Smooth muscle cell (in vitro differentiated cells): ENCODE results near the gene CES2. TPM values are rescaled to one million over a fixed set of nuclear protein-coding genes. Genes with fewer than 3 reads are reported as not detected.

Experiments
- DNase-seq: peaks from one replicate; lab custom pipeline; 2025; ENCODE audit not compliant: unreplicated experiment; lab: John Stamatoyannopoulos, UW
- H2AFZ ChIP-seq: fragments of 200-600 bp; sonication (generic); 2 replicates; pipeline ENCODE4 v1.6.0; 2016; ENCODE audit warnings: antibody characterized with exemption, low read depth, mild to moderate bottlenecking
- H3F3A ChIP-seq: fragments of 200-600 bp; sonication (generic); 2 replicates; pipeline ENCODE4 v1.6.0; 2017; ENCODE audit warnings: antibody characterized with exemption, low read depth
- H3K27ac ChIP-seq: fragments of 200-600 bp; sonication (generic); 2 replicates; pipeline ENCODE4 v1.5.1; 2016; ENCODE audit warnings: low read depth, mild to moderate bottlenecking
- H3K27me3 ChIP-seq: fragments of 200-600 bp; sonication (generic); 2 replicates; pipeline ENCODE4 v1.6.1; 2016; ENCODE audit warnings: low read depth, mild to moderate bottlenecking
- H3K36me3 ChIP-seq: fragments of 200-600 bp; sonication (generic); 2 replicates; pipeline ENCODE4 v1.5.1; 2016; ENCODE audit warnings: low read depth
- H3K4me1 ChIP-seq: fragments of 200-600 bp; sonication (generic); 2 replicates; pipeline ENCODE4 v1.5.1; 2016; ENCODE audit warnings: low read depth
- H3K4me2 ChIP-seq: fragments of 200-600 bp; sonication (generic); 2 replicates; pipeline ENCODE4 v1.6.0; 2016; ENCODE audit warnings: mild to moderate bottlenecking
- H3K4me3 ChIP-seq: fragments of 200-600 bp; sonication (generic); 2 replicates; pipeline ENCODE4 v1.5.1; 2016; ENCODE audit warnings: mild to moderate bottlenecking
- H3K79me2 ChIP-seq: fragments of 200-600 bp; sonication (generic); 2 replicates; pipeline ENCODE4 v1.6.0; 2016; ENCODE audit warnings: low read depth, mild to moderate bottlenecking
- H3K9ac ChIP-seq: fragments of 200-600 bp; sonication (generic); 2 replicates; pipeline ENCODE4 v1.6.0; 2016; ENCODE audit warnings: low read depth
- H3K9me3 ChIP-seq: fragments of 200-600 bp; sonication (generic); replicated peaks from 2 replicates; pipeline ENCODE4 v1.5.1; 2016; ENCODE audit warnings: low read depth
- H4K20me1 ChIP-seq: fragments of 200-600 bp; sonication (generic); 2 replicates; pipeline ENCODE4 v1.6.0; 2016; ENCODE audit warnings: low read depth
- CTCF ChIP-seq: fragments of 200-600 bp; sonication (generic); IDR thresholded peaks from 2 replicates; pipeline ENCODE4 v1.5.1; 2017; ENCODE audit warnings: borderline replicate concordance, mild to moderate bottlenecking, antibody characterized with exemption; ENCODE audit not compliant: insufficient read depth, poor library complexity, severe bottlenecking
- WGBS: methylation state at CpG from one replicate; pipeline ENCODE4 v1.1.7; 2016; ENCODE audit warnings: low lambda C conversion rate; 5-methylcytosine and 5-hydroxymethylcytosine counted together
- polyA plus RNA-seq: library from polyadenylated mRNA; unstranded; fragments of >200 nt; fragmentation: Nextera tagmentation; extraction: Ambion mirVana; gene quantifications from 2 replicates; pipeline ENCODE4 v1.2.1, GENCODE V29; 2016
- total RNA-seq: library from RNA; depleted of rRNA; stranded (reverse); fragments of >200 nt; gene quantifications from 2 replicates; pipeline ENCODE4 v1.2.3, GENCODE V29; 2014

The CES2 gene
- total and polyA plus RNA-seq, 2 experiments from 2014 or later, result 12.1 to 26.9 TPM

- H2AFZ ChIP-seq, result no peak within 1 kb of the TSS
- 86% methylated on average over 7 of the region's 7 CpGs for WGBS
- peaks cover 11% of the 10 kb centered on the region for H3K27me3 ChIP-seq
- no peak for TF ChIP-seq CTCF
- no peaks in the 10 kb centered on the region for H3K36me3 ChIP-seq
- no peak within 1 kb of the TSS for H3K27ac ChIP-seq
- H3K9ac ChIP-seq, result no peak within 1 kb of the TSS
- no peaks in the 10 kb centered on the region for H3K4me1 ChIP-seq
- no peaks in the 10 kb centered on the region for H3K79me2 ChIP-seq
- H4K20me1 ChIP-seq, result no peaks in the 10 kb centered on the region
- H3F3A ChIP-seq, result no peaks in the 10 kb centered on the region
- H3K9me3 ChIP-seq, result no peaks in the 10 kb centered on the region
- H3K4me2 ChIP-seq, result no peak within 1 kb of the TSS
- DNase-seq, result no peak
- no peak within 1 kb of the TSS for H3K4me3 ChIP-seq
Observed at GRCh38 chr16:66918803-66919568, 16.3 kb upstream of the CES2 start, which contains the start of gene CDH16. Gene CDH16 (minus strand): TSS chr16:66918885. CDS start chr16:66918065, 820 bp downstream.

- no peaks in the 10 kb centered on the region for H3K36me3 ChIP-seq
- H4K20me1 ChIP-seq, result no peaks in the 10 kb centered on the region
- H3K4me1 ChIP-seq, result no peaks in the 10 kb centered on the region
- no peak overlapping the region for H3K4me3 ChIP-seq
- H3K9ac ChIP-seq, result no peak overlapping the region
- no peak overlapping the region for H3K4me2 ChIP-seq
- no peak for DNase-seq
- H3K79me2 ChIP-seq, result no peaks in the 10 kb centered on the region
- no peak for TF ChIP-seq CTCF
- H3K9me3 ChIP-seq, result no peaks in the 10 kb centered on the region
- H3K27ac ChIP-seq, result no peak overlapping the region
- 77% methylated on average over 5 of the region's 5 CpGs for WGBS
- no peak overlapping the region for H2AFZ ChIP-seq
- H3F3A ChIP-seq, result no peaks in the 10 kb centered on the region
- peaks cover 18% of the 10 kb centered on the region for H3K27me3 ChIP-seq
Observed at GRCh38 chr16:66919569-66920298, 15.6 kb upstream of the CES2 start.

DNA sequence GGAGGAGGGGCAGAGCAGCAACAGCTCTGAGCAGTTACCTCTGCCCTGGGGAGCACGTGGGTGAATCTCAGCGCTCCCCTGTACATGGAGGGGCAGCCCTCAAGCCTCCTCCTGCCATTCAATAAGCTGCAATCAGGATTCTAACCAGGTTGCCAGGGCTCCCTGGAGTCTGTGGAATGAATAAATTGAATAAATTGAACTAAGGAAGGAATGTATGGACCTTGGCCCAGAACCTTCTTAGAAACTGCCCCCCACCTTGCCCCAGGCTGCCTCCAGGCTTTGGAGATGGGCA is 15.1 kb upstream of the CES2 start:
- Histone ChIP-seq H3K9me3 (no peaks in the 10 kb centered on the region), H3K27me3 (peaks cover 22% of the 10 kb centered on the region), H4K20me1 (no peaks in the 10 kb centered on the region), H3K27ac (no peak overlapping the region), H2AFZ (no peak overlapping the region), H3K36me3 (no peaks in the 10 kb centered on the region), H3K9ac (no peak overlapping the region), H3F3A (no peaks in the 10 kb centered on the region), H3K4me2 (no peak overlapping the region), H3K4me1 (peaks cover 2% of the 10 kb centered on the region), H3K4me3 (no peak overlapping the region), H3K79me2 (no peaks in the 10 kb centered on the region)
- WGBS, result 52% methylated on average over 2 of the region's 2 CpGs
- DNase-seq, result no peak
- TF ChIP-seq CTCF, result no peak
